Activated T-cell treated with anti-CD3 and anti-CD28 coated beads, Interleukin-2, amount 50 U/mL, for 1 hour (primary cell): Measurements from ENCODE around the gene PDZRN4.
"Not testable (repeated sequence)": the region's sequence is repeated elsewhere in the genome, so short reads cannot be mapped to it uniquely, and the experiment has no call there.

Experiments
- DNase-seq: peaks from one replicate; pipeline ENCODE4 v3.0.0-alpha.2; 2020

Gene PDZRN4

DNA sequence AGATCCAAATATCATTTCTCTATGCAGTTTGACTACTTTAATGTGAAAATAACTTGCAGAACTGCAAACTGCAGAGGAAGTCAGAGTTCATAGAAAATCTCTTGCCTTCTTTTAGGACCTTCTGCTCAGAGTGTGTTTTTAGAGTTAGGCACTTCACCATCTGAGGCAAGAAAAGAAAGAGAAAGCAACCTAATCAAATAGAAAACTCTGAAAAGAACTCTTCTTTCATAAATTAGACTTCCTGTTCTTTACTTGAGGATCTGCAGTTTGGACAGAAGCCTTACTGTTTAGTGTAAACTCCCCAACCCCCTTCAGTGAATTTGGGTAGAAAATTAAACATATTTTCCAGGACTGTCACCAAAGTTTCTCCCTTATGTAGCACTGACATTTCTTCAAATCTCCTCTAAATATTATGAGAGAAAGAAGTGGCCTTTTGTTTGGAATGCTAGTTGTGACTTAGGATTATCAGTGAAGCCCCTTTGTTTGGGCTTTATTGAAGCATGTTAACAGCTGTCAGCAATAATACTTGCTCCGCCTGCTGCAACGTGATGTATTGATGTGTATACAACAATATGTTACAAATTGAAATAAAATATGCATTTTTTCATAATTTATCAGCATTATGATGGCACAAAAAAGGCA is 99.5 kb downstream of the PDZRN4 start:
- DNase-seq: no peak

DNA sequence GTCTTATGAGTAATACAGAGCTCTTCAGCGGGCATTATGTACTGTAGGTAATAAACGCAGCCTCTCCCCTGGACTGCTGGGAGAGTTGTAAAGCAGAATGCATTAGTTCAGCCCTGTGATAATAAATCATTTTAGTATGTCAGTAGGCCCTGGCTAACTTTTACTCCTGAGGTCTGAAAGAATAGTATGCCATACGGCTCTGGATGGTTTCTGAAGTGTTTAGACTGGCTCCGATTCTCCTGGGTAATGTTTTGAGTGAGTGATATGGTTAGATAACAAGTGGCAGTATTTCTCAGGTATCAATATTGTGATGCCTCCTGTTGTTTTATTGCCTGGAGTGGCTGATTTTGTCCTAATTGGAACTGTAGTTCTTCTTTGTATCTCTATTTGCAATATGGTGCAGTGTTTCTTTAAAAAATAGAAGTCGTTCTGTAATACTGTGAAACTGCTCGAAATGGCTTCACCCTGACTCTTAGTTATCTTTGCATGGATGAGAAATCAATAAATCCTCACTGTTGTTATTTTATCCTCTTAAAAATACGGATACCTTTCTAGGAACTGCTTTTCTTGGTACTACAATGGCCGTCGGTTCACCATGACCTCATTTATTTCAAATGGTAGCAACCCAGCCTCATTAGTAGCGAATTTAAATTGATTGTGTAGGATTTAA is 100.2 kb downstream of the PDZRN4 start:
- no peak for DNase-seq

DNA sequence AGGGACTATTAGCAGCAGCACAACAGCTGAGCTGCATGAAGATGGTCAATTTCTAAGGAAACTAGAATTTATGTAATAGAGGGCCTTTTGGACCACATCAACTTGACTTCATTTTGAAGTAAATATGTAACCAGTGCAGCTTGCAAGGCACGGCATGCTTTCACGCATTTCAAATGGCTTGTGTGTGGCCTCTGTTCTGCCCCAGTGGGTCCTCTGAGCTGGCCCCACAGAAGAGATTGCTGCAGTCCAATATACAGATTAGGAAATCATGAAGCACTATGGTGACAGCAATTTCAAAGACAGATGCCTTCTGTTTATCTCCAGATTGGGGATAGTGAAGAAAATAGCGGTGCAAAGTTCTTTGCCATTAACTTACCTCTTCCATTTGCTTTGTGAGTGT is 101.4 kb downstream of the PDZRN4 start:
- DNase-seq: no peak

DNA sequence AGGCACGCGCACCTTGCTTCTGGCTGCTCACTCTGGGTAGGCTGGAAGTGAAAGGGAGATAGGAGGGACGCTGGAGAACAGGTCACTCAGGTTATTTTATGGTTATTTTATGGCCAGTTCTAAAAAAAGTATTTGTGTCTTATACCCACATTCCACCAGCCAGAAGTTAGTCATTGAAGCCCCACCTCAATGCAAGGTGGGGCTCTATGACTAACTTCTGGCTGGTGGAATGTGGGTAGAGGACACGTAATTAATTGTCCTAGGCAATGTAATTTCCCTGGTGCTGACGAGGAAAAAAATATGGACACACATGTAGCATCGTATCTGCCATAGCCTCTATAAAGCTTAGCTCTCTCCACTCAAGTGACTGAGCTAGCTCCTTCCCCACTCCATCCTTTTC is 104.9 kb downstream of the PDZRN4 start:
- DNase-seq: no peak

DNA sequence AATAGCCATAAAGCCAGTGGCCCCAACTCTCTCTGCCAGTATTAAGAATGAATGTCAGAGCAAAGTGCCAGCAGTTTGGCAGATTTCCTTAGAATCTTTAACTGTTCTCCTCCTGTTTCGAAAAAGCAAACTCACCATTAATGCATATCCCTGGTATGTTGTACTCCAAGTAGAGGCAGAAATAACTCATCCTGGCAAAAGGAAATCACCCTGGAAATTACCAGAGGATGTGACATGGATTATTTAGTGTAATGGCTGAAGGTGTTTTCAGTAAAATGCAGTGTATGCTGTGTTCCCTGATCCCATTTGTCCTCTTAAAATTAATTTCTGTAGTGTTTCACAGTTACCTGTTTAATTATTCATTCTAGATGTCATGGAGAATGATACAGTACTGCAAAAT is 105.3 kb downstream of the PDZRN4 start:
- DNase-seq: no peak

DNA sequence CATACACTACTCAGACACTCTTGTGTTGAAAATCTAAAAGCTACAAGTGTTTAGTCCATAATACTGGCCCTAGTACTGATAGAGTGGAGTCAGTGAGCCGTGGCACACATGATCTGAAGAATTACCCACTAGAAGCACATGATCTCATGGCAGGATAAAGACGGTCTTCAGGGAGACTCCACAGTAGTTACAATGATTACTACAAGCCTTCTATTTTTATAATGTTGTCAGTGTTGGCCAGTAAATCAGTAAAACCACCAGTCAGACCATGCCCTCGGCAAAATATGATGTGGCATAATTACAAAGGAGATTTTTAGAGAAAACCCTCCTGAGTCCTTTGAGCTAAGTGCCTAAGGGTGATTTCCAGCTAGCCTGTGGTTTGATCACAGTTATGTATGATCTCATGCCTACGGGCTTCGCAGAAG is 114.9 kb downstream of the PDZRN4 start:
- no peak for DNase-seq

DNA sequence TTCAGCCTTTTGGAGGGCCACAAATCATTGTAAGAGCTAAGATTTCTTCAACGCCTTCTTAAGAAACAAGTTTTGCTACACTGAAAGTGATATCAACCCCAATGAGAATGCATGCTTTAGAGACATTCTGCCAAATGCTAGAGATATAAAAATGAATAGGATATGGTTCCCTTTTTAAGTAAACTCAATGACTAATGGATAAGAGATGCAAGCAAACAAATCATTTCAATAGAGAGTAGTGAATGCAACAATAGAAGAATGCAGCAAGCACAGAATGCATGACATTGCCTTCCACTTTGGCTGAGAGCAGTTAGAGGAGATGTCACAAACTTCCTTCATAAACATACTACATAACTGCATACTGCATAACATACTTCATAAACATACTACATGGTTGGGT is 116.4 kb downstream of the PDZRN4 start:
- DNase-seq: no peak

DNA sequence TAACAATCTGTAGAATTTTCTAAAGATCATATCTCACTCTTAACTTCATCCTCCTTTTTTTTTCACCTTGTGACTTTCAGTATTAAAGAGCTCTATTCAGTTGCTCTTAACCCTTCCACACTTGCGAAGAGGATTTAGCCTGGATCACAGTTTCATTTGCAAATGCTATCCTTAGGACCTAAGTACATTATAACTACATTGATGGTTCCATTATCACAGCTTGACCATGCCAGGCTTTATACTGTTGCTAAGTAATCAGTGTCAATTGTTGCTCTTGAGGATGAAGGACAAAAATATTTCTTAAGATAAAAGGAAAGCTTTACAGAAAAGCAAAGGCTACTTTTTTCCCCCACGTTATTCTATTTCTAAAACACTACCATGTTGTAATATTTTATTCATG is 122.2 kb downstream of the PDZRN4 start:
- no peak for DNase-seq

DNA sequence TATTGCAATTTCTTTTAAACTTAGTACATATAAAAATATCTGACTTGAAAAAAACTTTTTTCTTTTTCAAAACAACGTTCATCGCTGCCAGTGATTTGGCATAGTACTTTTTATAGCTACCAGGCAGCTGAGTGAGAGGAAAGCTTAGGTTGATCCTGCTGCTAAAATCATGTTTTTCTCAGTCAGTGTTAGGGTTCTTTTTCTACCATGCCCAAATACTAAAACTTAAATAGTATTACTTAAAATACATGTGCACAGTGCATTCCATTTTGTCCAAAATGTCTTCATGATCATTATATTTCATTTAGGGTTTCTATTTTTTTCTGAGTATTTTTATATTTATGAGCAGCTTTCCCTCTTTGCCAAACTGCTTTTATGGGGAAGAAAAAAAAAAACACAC is 123.8 kb downstream of the PDZRN4 start:
- no peak for DNase-seq

DNA sequence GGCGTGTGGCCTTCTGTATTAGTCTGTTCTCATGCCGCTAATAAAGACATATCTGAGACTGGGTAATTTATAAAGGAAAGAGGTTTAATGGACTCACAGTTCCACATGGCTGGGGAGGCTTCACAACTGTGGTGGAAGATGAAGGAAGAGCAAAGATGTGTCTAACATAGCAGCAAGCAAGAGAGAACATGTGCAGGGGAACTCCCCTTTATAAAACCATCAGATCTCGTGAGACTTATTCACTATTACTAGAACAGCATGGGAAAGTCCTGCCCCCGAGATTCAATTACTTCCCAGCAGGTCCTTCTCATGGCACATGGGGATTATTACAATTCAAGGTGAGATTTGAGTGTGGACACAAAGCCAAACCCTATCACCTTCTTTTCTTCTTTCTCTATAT is 124.3 kb downstream of the PDZRN4 start:
- DNase-seq: not testable (repeated sequence)

DNA sequence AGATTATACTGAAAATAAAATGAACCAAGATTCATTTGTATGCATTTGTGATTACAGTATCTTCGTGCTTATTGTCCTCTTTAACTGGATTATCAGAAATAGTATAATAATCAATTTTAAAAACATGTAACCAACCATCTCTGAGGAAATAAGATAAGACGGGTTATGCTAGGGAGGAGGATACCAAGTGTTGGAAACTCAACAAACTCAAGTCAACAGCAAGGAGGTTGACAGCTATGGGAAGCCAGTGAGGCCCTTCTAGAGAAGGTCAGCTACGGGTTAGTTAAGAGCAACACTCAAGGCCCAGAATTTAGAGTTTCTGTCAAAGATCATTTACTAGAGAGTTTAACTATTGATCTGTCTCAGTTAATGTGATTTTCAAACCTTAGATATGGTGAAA is 137.2 kb downstream of the PDZRN4 start:
- no peak for DNase-seq

DNA sequence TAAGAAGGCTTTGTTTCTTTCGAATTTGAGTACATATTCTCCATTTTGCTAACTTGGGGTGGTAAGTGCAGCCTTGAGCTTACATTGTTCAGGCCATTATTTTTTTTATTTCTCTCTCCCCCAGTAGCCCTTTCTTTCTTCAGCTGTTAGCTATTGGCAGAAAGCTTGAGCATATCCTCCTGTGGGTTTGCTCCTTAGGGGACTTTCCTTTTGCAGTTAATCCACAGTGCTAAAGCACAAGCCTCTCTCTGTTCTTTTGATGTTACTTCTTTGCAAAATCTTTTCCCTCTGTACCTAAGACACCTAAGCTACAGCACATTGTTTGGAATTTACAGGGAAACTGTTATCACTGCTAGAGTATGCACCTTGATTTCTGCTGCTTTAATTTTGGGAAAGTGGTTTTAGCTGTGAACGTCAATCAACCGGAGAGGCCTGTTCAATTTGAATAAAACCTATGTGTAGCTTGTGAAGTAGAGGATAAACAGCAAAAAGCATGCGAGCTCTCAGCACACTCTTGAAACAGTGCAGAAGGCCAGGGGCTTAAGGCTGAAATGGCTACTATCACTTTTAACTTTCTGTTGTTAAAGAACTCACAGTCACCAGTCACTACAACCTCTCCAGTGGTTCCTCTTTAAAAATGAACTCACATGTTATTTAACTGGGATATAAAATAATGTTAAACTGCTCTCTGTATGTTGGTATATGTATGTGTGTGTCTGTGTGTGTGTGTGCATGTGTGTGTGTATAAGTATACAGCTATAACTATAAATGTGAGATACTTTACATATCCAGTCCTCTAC is 139.2 kb downstream of the PDZRN4 start:
- no peak for DNase-seq

DNA sequence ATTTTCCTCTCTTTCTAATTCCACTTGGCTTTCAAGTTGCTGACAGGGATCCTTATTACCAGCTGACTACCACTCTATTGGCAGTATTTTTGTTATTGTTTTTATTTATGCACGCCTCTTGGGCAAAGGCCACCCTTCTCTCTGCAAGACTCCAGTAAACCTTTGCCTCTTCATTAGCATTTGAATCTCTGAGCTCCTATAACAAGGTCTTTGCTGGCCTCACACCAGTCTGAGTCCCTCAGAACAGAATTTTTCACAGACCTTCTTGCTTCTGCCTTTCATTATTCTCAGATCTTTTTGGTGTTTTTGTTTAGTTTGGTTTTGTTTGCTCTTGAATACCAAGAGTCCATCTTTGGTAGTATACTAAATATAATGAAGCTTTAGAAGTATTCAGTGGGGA is 145.9 kb downstream of the PDZRN4 start:
- no peak for DNase-seq

DNA sequence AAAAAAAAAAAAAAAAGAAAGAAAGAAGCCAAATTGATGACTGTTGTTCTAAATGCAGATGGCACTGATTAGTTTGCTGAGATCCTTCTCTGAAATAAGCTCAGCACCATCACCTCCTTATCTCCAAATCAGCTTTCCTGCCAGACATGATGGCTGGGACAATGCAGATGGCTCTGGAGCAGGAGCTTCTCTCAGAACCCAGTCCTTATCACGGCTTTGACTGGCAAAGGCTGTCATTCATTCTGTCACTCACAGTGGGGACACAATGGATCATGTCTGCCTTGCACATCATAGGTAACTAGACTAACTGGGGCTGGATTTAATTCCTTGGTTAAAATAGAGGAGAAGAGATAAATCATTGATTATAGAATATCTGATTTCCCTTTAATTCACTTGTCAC is 146.3 kb downstream of the PDZRN4 start:
- no peak for DNase-seq

DNA sequence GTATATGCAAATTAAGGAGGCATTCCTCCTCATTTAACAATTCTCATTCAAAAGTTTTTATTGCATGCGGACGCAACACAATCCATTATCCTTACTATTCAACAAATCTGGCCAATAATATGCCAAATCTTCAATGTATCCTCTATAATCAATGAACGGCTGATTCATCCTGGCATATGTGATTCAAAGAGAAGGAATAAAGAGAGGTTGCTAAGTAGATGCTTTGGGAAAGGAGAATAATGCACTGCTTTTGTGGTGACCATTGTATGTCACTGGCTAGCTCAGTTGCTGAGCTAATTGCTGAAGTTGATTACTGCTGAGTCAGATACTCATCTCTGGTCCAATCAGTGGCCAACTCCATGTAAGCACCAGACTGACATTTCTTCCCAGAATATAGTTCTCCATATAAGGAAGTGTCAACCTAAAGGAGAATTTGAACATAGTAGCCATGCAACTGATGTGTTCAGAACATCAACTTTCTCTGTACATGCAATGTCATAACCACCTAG is 148.0 kb downstream of the PDZRN4 start:
- no peak for DNase-seq

DNA sequence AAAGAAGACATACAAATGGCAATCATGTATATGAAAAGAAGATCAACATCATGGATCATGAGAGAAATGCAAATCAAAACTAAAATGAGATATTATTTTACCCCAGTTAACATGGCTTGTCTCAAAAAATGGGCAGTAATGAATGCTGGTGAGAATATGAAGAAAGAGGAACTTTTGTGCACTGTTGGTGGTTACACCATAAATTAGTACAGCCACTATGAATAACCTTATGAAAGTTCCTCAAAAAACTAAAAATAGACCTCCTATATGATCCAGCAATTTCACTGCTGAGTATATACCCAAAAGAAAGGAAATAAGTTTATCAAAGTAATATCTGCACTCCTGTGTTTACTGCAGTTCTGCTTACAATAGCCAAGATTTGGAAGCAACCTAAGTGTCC is 151.7 kb downstream of the PDZRN4 start:
- DNase-seq: no peak

DNA sequence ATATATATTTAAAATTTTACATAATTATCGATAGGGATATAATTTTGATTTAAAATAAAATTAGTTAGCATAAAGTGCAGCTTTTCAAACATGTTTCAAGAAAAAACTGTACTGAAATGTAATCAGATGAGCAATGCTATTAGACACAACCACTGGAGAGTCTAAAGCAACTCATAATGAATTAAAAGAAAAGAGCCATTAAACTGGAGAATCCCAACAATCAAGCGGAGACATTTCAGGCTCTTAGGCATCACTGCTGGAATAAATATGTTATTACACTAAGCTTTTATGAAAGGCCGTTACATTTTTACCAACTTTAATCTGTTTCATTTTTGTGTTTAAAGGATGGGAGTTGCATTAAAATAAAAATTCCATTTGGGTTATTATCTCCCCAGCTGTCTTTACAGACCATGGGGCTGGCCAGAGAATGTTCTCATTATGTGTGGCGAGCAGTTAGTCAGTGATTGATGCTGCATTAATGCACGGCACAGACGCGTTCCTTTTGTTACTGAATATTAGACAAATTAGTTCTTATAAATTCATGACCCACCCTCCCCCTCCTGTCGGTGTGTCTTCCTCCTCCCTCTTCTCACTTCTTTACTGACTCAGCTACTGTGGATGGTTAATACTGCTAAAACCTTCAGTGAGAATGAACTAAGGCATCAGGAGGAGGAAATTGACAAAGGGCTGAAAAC is 156.8 kb downstream of the PDZRN4 start:
- no peak for DNase-seq

DNA sequence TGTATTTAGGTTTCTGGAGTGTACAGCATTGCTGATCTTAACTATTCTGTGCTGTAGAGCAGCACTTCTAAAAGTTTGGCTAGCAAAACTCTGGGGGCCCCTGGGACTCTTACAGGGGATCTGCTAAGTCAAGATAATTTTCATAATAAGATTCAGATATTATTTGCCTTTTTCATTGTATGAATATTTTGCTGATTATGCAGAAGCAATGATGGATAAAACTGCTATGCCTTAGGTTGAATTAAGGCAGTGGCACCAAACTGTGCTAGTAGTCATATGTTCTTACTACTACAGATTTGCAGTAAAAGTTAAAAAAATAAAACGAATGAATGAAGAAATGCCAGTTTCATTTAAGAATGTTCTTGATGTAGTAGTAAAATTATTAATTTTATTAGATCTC is 160.1 kb downstream of the PDZRN4 start:
- no peak for DNase-seq

DNA sequence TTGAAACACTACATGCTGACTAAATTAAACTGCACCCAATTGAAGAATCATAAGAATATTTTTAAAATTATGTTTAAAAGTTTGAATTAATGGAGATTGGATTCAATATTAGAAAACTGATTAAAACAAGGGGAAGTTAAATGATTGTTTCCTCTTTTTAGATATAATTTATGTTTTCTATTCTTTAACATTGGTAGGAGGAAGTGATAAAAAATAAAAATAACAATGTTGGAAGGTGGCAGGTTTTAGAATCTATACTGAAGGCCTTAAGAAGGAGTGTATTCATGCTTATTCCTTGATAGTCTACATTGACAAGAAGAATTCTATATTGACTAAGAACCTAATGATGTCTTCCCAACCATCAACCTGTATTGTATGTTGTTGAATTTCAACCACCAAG is 168.1 kb downstream of the PDZRN4 start:
- DNase-seq: no peak

DNA sequence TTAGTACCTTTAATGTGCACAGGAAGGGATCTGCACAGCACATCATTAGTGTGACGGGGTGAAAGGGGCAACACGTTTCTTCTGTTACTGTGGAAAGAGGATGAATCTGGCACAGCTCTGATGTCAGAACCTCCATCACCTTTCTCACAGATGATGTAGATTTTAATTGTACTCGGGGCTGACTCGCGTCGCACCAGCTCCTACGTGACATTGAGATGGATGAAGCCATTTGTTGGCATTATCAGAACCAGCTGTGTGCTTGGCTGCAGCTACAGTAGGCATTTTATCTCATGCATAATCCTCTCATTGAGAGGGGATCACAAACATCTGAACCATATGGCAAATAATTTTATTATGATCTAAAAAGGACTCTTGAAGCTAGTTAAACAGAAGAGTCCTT is 173.6 kb downstream of the PDZRN4 start:
- DNase-seq: no peak

DNA sequence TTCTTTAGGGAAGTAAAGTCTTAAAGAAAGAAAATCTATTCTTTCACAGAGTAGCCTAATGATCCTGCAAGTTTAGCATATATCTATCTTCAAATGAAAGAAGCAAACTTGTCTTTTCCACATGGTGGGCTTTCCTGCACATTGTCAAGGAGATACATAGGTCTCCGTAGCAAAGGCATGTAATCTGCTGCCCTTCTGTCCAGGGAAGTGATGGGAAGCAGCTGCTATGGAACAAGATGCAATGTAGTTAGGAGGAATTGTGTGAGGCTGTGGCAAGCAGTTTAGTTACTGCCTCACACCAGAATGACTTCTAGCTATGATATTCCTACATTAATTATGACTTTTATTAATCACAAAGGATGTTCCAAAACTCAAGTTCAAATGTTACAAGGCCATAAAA is 174.4 kb downstream of the PDZRN4 start:
- DNase-seq: no peak

DNA sequence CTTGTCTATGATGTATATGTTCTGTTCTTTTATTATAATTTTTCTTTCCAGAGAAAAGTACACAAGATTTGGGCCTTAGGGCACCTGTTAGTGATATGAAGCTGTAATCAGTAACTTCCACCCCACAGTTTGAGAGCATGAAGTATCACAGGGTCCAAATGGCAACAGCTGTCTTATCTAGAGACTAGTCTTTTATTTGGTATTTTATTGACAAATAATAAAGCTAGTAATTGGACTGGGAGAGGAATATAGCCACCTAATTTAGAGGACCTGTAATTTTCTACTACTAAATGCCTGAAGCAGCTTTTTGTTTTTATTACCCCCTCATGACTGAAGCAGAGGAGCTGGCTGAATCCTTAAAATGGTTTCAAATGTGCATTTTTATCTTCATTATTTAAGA is 174.8 kb downstream of the PDZRN4 start:
- DNase-seq: no peak

DNA sequence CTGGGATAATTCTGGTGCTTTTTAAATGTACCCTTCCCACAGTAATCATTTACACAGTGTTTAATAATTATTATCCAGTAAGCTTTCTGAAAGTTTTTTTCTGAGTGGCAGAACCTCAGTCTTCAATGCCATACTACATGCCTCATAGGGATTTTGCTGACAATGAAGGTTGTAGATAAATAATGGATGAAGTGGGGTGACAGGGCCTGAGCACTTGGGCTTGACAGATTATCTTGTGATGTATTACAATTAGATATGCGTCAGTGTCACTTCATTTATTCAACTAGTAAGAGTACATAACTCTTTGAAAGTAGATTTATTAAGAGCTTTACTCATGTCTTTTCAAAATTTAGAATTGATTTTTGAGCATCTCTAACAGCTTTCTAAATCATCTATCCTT is 176.1 kb downstream of the PDZRN4 start:
- DNase-seq: no peak
